Cardiac fibroblast (primary cell): ENCODE measurements around the gene ELFN1.

Source experiments
- DNase-seq, 2 donors: peaks; one replicate each; pipeline versions ENCODE4 v3.0.0 to v3.0.0-alpha.2; 2010; ENCODE audit warnings: low read depth in 2 of 2
- H3K4me3 ChIP-seq, 2 donors: replicated peaks in 1 of 2; 1 replicate in 1 of 2; 2 replicates in 1 of 2; pipeline ENCODE4 v1.5.1; 2011; ENCODE audit warnings: low read depth in 2 of 2, low read length in 2 of 2, mild to moderate bottlenecking in 2 of 2, moderate library complexity in 1 of 2
- TF ChIP-seq, protein P1 (sequence below): IDR thresholded peaks from one replicate; pipeline ENCODE4 v1.5.1; 2011; ENCODE audit warnings: low read depth, mild to moderate bottlenecking, low read length, inconsistent platforms

ELFN1 gene

GRCh38 chr7:1709281-1709680, 39.2 kb downstream of the ELFN1 start:
- no peak for DNase-seq
- TF ChIP-seq, protein P1, sequence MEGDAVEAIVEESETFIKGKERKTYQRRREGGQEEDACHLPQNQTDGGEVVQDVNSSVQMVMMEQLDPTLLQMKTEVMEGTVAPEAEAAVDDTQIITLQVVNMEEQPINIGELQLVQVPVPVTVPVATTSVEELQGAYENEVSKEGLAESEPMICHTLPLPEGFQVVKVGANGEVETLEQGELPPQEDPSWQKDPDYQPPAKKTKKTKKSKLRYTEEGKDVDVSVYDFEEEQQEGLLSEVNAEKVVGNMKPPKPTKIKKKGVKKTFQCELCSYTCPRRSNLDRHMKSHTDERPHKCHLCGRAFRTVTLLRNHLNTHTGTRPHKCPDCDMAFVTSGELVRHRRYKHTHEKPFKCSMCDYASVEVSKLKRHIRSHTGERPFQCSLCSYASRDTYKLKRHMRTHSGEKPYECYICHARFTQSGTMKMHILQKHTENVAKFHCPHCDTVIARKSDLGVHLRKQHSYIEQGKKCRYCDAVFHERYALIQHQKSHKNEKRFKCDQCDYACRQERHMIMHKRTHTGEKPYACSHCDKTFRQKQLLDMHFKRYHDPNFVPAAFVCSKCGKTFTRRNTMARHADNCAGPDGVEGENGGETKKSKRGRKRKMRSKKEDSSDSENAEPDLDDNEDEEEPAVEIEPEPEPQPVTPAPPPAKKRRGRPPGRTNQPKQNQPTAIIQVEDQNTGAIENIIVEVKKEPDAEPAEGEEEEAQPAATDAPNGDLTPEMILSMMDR = no peak
- H3K4me3 ChIP-seq = no peak overlapping the region

GRCh38 chr7:1709900-1710299, 39.8 kb downstream of the ELFN1 start:
- TF ChIP-seq, protein P1 = peak; percentile 43
- peak in 1 of 2 donors; percentile 25 for DNase-seq
- no peak overlapping the region for H3K4me3 ChIP-seq

- DNase-seq = no peak
- TF ChIP-seq, protein P1 = no peak
- H3K4me3 ChIP-seq = no peak overlapping the region
Measured at GRCh38 chr7:1710936-1711335, 40.9 kb downstream of the ELFN1 start.

DNA sequence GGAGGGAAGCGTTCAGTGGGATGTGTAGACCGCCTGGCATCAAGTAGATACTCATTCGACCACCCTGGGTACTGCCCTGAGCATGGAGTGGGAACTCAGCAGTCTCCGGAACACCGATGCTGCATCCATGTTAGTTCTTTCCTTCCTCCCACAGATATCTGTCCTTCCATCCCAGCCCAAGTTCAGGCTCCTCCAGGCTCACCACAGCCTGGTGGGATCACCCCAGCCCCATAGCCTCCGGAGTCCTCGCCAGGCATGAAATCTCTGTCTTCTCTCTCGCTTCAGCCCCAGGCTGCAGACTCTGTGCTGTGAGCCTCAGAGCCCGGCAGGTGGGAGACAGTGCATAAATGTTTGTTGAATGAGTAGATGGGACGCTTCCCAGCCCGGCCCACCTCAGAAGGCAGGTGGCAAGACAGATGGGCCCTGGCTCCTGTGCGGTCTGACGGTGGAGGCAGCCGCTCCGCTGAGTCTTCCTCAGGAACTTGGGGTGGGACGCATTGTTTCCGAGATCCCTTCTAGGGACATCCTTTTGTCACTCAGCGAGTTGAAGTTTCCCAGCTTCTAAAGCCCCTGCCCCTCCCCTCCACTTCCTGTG, 42.9 kb downstream of the ELFN1 start:
- DNase-seq = no peak
- TF ChIP-seq, protein P1 = no peak
- H3K4me3 ChIP-seq = no peak overlapping the region

DNA sequence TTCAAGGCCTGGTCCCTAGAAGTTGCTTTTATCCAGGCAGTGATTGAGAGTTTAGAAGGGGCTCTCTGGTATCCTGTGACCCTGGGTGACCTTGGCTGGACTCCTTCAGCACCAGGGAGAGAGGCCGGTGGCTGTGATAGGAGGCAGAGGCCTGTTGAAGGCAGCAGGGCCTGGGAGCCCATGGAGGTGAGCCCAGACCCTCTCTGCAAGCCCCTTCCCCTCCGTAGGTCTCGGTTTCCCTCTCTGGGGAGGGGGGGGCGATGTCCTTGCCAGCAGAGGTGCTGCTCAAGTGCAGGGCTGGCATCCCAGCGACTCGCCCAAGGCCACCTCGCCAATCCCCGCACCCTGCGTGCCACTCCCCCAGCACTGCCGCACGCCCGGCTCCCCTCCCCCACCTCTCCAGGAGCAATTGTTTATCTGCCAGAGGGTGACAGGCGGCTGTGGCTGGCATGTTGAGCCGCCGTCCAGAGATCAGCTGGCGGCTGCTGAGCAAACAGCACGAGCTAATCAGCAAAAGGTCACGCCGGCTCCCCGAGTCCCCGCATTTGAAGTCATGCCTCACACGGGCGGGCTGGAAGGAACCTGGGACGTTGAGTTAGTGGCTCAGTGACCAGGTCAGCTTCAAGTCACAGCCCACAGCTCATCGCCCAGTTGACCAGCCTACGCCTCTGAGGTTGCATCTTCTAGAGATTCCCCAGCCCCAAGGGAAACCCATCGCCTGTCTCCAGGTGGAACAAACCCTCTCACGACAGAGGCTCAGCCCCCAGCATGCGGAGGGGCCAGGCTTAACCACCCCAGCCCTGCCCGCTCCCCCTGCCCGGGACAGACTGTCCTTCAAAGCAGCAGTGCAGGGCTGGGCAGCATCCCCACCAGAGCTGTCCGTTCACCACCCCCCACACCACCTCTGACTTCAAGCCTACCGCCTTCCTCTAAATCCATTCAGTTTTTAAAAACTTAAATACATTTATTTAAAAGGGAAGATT, 43.7 kb downstream of the ELFN1 start:
- no peak for DNase-seq
- H3K4me3 ChIP-seq = no peak overlapping the region
- TF ChIP-seq, protein P1 = no peak

DNA sequence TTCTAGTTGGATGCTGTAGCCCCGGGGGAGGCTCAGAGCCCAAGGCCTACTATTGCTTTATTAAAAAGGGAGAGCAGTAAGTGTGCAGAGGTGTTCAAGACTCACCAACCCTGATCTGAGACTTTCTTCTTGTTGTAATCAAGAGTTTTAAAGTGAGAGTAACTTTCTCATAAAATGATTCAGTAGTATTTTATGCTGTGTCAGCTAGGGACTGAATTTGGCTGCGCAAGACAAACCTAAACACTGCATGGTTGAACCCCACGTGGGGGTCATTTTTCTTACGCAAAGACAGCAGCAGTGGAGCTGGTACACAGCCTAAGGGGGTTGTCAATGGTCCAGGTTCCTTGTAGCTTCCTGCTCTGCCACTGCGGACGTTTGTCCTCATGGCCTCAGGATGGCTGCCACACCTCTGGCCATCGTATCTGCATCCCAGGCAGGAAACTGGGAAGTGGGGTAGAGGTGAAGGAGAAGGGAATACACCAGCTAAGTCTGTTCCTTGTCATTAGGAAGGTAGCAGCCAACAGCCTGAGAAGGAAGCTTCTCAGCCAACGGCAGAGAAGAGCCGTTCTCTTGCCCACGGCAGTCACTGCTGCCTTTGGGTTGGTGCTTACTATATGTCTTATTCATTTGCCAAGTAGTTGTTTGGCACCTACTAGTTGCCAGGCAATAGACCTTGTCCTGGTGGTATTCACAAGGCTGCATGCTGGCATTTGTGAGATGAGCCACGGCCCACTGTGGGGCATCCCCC, 44.7 kb downstream of the ELFN1 start:
- no peak for DNase-seq
- H3K4me3 ChIP-seq = no peak overlapping the region
- TF ChIP-seq, protein P1 = no peak
